Measurements from ENCODE around the gene ATP2A1.
A peak's percentile ranks its signal among the peaks of the same experiment; 100 is the strongest.
"Not testable (repeated sequence)": the region's sequence is repeated elsewhere in the genome, so short reads cannot be mapped to it uniquely, and the experiment has no call there.

ATP2A1 gene

GRCh38 chr16:28905229-28905754, 27.0 kb downstream of the ATP2A1 start:
- no peaks in the 10 kb centered on the region for H3K9me3 Mint-ChIP-seq
- no peak overlapping the region for H3K4me3 Mint-ChIP-seq
- ATAC-seq (no peak), DNase-seq (no peak)
- H3K27ac Mint-ChIP-seq = no peak overlapping the region
- H3K4me1 Mint-ChIP-seq = peaks cover 23% of the 10 kb centered on the region
- H3K27me3 Mint-ChIP-seq = no peaks in the 10 kb centered on the region

GRCh38 chr16:28905800-28906372, 27.6 kb downstream of the ATP2A1 start:
- peaks cover 23% of the 10 kb centered on the region for H3K4me1 Mint-ChIP-seq
- H3K4me3 Mint-ChIP-seq = no peak overlapping the region
- ATAC-seq (no peak), DNase-seq (no peak)
- H3K27me3 Mint-ChIP-seq = no peaks in the 10 kb centered on the region
- H3K9me3 Mint-ChIP-seq = no peaks in the 10 kb centered on the region
- H3K27ac Mint-ChIP-seq = no peak overlapping the region

- DNase-seq (no peak), ATAC-seq (peak; percentile 39)
- no peaks in the 10 kb centered on the region for H3K4me1 Mint-ChIP-seq
- no peaks in the 10 kb centered on the region for H3K9me3 Mint-ChIP-seq
- no peak overlapping the region for H3K4me3 Mint-ChIP-seq
- H3K27me3 Mint-ChIP-seq = no peaks in the 10 kb centered on the region
- peak overlapping the region in 1 of 2 donors; percentile 67 for H3K27ac Mint-ChIP-seq
These were observed 32.1 kb downstream of the ATP2A1 start for GRCh38 chr16:28910086-28911031.

GRCh38 chr16:28912558-28912957, 34.3 kb downstream of the ATP2A1 start:
- Mint-ChIP-seq H3K27me3 (no peaks in the 10 kb centered on the region), H3K27ac (no peak overlapping the region), H3K4me1 (peaks cover 5% of the 10 kb centered on the region), H3K4me3 (no peak overlapping the region), H3K9me3 (no peaks in the 10 kb centered on the region)
- ATAC-seq = no peak
- no peak for DNase-seq

GRCh38 chr16:28913946-28914724, 35.8 kb downstream of the ATP2A1 start:
- Mint-ChIP-seq H3K27me3 (no peaks in the 10 kb centered on the region), H3K4me3 (no peak overlapping the region), H3K4me1 (peaks cover 5% of the 10 kb centered on the region), H3K27ac (no peak overlapping the region), H3K9me3 (no peaks in the 10 kb centered on the region)
- DNase-seq (no peak), ATAC-seq (no peak)

- H3K4me3 Mint-ChIP-seq = no peak overlapping the region
- no peak for DNase-seq
- no peak for ATAC-seq
- no peaks in the 10 kb centered on the region for H3K9me3 Mint-ChIP-seq
- no peak overlapping the region for H3K27ac Mint-ChIP-seq
- H3K27me3 Mint-ChIP-seq = no peaks in the 10 kb centered on the region
- H3K4me1 Mint-ChIP-seq = peaks cover 5% of the 10 kb centered on the region
These were observed 36.9 kb downstream of the ATP2A1 start for GRCh38 chr16:28915181-28915580.

GRCh38 chr16:28917095-28917494, 38.8 kb downstream of the ATP2A1 start:
- Mint-ChIP-seq H3K27me3 (no peaks in the 10 kb centered on the region), H3K27ac (peak overlapping the region in 1 of 2 donors; percentile 2), H3K4me3 (no peak overlapping the region), H3K4me1 (peaks cover 5% of the 10 kb centered on the region), H3K9me3 (no peaks in the 10 kb centered on the region)
- DNase-seq (no peak), ATAC-seq (no peak)

GRCh38 chr16:28918698-28919097, 40.4 kb downstream of the ATP2A1 start:
- Mint-ChIP-seq H3K27me3 (no peaks in the 10 kb centered on the region), H3K9me3 (no peaks in the 10 kb centered on the region), H3K27ac (no peak overlapping the region), H3K4me1 (peaks cover 5% of the 10 kb centered on the region), H3K4me3 (no peak overlapping the region)
- DNase-seq (no peak), ATAC-seq (no peak)

GRCh38 chr16:28923231-28923587, 44.9 kb downstream of the ATP2A1 start:
- H3K4me1 Mint-ChIP-seq = peaks cover 17% of the 10 kb centered on the region
- no peaks in the 10 kb centered on the region for H3K27me3 Mint-ChIP-seq
- H3K4me3 Mint-ChIP-seq = peak overlapping the region; percentile 37 to 58
- peak overlapping the region in 1 of 2 donors; percentile 16 for H3K27ac Mint-ChIP-seq
- DNase-seq = no peak
- ATAC-seq = no peak
- no peaks in the 10 kb centered on the region for H3K9me3 Mint-ChIP-seq

GRCh38 chr16:28923652-28924398, 45.5 kb downstream of the ATP2A1 start:
- H3K9me3 Mint-ChIP-seq = no peaks in the 10 kb centered on the region
- ATAC-seq (no peak), DNase-seq (peak in 1 of 2 donors; percentile 13)
- H3K4me3 Mint-ChIP-seq = peak overlapping the region; percentile 88 to 95
- H3K27ac Mint-ChIP-seq = no peak overlapping the region
- H3K4me1 Mint-ChIP-seq = peaks cover 17% of the 10 kb centered on the region
- H3K27me3 Mint-ChIP-seq = no peaks in the 10 kb centered on the region

- H3K9me3 Mint-ChIP-seq = no peaks in the 10 kb centered on the region
- H3K4me1 Mint-ChIP-seq = peaks cover 17% of the 10 kb centered on the region
- DNase-seq = peak in 1 of 2 donors; percentile 22
- peak overlapping the region; percentile 88 to 95 for H3K4me3 Mint-ChIP-seq
- H3K27me3 Mint-ChIP-seq = no peaks in the 10 kb centered on the region
- H3K27ac Mint-ChIP-seq = peak overlapping the region; percentile 95 to 98
- ATAC-seq = no peak
These were observed 46.1 kb downstream of the ATP2A1 start for GRCh38 chr16:28924399-28924761.

- H3K4me1 Mint-ChIP-seq = peaks cover 17% of the 10 kb centered on the region
- H3K27me3 Mint-ChIP-seq = no peaks in the 10 kb centered on the region
- peak; percentile 98 to 100 for DNase-seq
- H3K9me3 Mint-ChIP-seq = no peaks in the 10 kb centered on the region
- H3K4me3 Mint-ChIP-seq = peak within 1 kb of the TSS; percentile 88 to 95
- peak; percentile 93 for ATAC-seq
- H3K27ac Mint-ChIP-seq = peak within 1 kb of the TSS; percentile 95 to 98
These were observed 46.6 kb downstream of the ATP2A1 start, which contains the start of gene RABEP2 for GRCh38 chr16:28924762-28925385. Gene RABEP2 (minus strand): TSS chr16:28925238. CDS start chr16:28925163, 75 bp downstream.

- peak; percentile 93 to 94 for DNase-seq
- no peaks in the 10 kb centered on the region for H3K27me3 Mint-ChIP-seq
- no peaks in the 10 kb centered on the region for H3K9me3 Mint-ChIP-seq
These were observed 47.3 kb downstream of the ATP2A1 start for GRCh38 chr16:28925386-28926228.

GRCh38 chr16:28926284-28926683, 48.0 kb downstream of the ATP2A1 start:
- peak overlapping the region; percentile 95 to 98 for H3K27ac Mint-ChIP-seq
- not testable (repeated sequence) for H3K27me3 Mint-ChIP-seq, H3K9me3 Mint-ChIP-seq, DNase-seq, ATAC-seq
- H3K4me3 Mint-ChIP-seq = peak overlapping the region; percentile 88 to 95
- H3K4me1 Mint-ChIP-seq = peaks cover 31% of the 10 kb centered on the region

More at GRCh38 chr16:28925386-28926228, 47.3 kb downstream of the ATP2A1 start:
- peak; percentile 88 for ATAC-seq
- peak overlapping the region; percentile 88 to 95 for H3K4me3 Mint-ChIP-seq
- H3K4me1 Mint-ChIP-seq = peaks cover 25% of the 10 kb centered on the region
- H3K27ac Mint-ChIP-seq = peak overlapping the region; percentile 95 to 98

All from stimulated activated naive CD8-positive, alpha-beta T cell treated with anti-CD3 and anti-CD28 coated beads, Interleukin-15, amount 100 ng/mL, for 72 hours (primary cell).